Measurements from ENCODE around the gene FGFBP2.
A peak's percentile ranks its signal among the peaks of the same experiment; 100 is the strongest.

The FGFBP2 gene

DNA sequence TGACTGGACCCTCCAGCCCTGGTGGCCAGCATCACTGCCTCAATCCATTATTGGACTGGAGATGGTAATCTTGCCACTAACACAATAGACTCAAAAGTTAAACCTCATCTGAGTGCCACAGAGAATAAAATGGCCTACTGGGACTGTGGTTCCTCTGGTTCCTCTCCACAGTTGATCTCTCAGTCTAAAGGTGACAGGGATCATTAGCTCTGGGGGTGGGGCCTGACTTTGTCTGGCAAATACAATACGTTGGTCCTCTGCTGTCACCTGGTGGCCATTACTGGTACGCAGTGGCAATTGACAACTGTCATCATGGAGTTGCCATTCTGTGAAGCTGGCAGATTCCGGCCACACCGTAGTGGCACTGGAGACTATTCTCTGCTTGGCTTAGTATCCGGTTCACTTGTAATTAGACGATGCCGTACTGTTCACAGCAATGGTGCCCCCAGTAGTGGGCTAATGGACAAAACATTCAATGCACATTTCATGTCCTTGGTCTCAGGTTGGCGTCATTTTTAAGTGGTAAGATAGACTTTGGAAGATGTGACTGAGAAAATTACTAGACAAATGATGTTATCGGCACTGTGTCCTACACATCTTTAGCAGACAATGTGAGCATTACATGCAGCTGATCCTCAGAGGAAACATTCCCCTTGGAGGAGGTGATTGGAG, 6.7 kb downstream of the FGFBP2 start:
- no peak overlapping the region for H3K4me3 ChIP-seq (ENCODE audit: low read length)
- H4K20me1 ChIP-seq (ENCODE audit: control insufficient read depth, insufficient read depth, low read depth, low read length) = no peaks in the 10 kb centered on the region
- no peak overlapping the region for H3K4me2 ChIP-seq (ENCODE audit: low read length)
- no peaks in the 10 kb centered on the region for H3K79me2 ChIP-seq (ENCODE audit: control insufficient read depth, low read length)
- TF ChIP-seq, protein P1, sequence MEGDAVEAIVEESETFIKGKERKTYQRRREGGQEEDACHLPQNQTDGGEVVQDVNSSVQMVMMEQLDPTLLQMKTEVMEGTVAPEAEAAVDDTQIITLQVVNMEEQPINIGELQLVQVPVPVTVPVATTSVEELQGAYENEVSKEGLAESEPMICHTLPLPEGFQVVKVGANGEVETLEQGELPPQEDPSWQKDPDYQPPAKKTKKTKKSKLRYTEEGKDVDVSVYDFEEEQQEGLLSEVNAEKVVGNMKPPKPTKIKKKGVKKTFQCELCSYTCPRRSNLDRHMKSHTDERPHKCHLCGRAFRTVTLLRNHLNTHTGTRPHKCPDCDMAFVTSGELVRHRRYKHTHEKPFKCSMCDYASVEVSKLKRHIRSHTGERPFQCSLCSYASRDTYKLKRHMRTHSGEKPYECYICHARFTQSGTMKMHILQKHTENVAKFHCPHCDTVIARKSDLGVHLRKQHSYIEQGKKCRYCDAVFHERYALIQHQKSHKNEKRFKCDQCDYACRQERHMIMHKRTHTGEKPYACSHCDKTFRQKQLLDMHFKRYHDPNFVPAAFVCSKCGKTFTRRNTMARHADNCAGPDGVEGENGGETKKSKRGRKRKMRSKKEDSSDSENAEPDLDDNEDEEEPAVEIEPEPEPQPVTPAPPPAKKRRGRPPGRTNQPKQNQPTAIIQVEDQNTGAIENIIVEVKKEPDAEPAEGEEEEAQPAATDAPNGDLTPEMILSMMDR (IDR thresholded peaks at IDR 0.05; ENCODE audit: low read depth, low read length, poor library complexity, severe bottlenecking) = peak; percentile 96
- no peak for TF ChIP-seq EZH2phosphoT487 (IDR thresholded peaks at IDR 0.05; ENCODE audit: borderline replicate concordance, low read length)
- H3K27ac ChIP-seq (ENCODE audit: low read depth, low read length) = no peak overlapping the region
- no peaks in the 10 kb centered on the region for H3F3A ChIP-seq (ENCODE audit: control insufficient read depth, insufficient read depth)
- H3K9me3 ChIP-seq (ENCODE audit: control insufficient read depth, insufficient read depth, low read length) = peaks cover 5% of the 10 kb centered on the region; the same call in 1 of the 2 replicates
- no peaks in the 10 kb centered on the region for H3K9me2 ChIP-seq (replicated peaks; ENCODE audit: control insufficient read depth, low read length)
- H3K36me3 ChIP-seq (ENCODE audit: control insufficient read depth, low read length) = no peaks in the 10 kb centered on the region
- peaks cover 4% of the 10 kb centered on the region for H3K4me1 ChIP-seq (ENCODE audit: control insufficient read depth, low read length)
- H3K27me3 ChIP-seq (ENCODE audit: control insufficient read depth, low read length) = 0 out of 2 replicates have a peak, but pooled peaks cover 3% of the 10 kb centered on the region

DNA sequence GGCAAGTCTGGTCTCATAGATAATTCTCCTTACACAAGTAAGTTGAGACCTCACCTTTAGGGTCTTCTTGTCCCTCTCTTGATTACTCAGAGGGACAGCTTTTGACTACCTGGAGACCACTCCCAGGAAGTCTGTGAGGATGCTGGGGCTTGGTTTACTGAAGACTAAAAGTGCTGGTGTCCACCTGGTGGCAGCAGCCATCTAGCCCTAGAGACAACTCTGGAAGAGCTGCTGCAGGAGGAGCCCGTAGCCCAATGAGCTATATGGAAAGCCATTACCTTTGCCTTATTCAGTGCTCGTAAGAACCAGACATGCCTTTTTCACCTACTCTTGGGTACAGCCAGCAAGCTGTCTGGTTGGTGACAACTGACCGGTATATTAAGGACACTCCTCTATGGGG, 7.3 kb downstream of the FGFBP2 start:
- TF ChIP-seq, protein P1 (IDR thresholded peaks at IDR 0.05; ENCODE audit: low read depth, low read length, poor library complexity, severe bottlenecking) = no peak
- no peak for TF ChIP-seq EZH2phosphoT487 (IDR thresholded peaks at IDR 0.05; ENCODE audit: borderline replicate concordance, low read length)
- no peaks in the 10 kb centered on the region for H4K20me1 ChIP-seq (ENCODE audit: control insufficient read depth, insufficient read depth, low read depth, low read length)
- no peaks in the 10 kb centered on the region for H3F3A ChIP-seq (ENCODE audit: control insufficient read depth, insufficient read depth)
- H3K36me3 ChIP-seq (ENCODE audit: control insufficient read depth, low read length) = no peaks in the 10 kb centered on the region
- H3K27me3 ChIP-seq (ENCODE audit: control insufficient read depth, low read length) = 0 out of 2 replicates have a peak, but pooled peaks cover 3% of the 10 kb centered on the region
- no peak overlapping the region for H3K4me3 ChIP-seq (ENCODE audit: low read length)
- H3K9me2 ChIP-seq (replicated peaks; ENCODE audit: control insufficient read depth, low read length) = no peaks in the 10 kb centered on the region
- no peaks in the 10 kb centered on the region for H3K79me2 ChIP-seq (ENCODE audit: control insufficient read depth, low read length)
- no peak overlapping the region for H3K4me2 ChIP-seq (ENCODE audit: low read length)
- no peak overlapping the region for H3K27ac ChIP-seq (ENCODE audit: low read depth, low read length)
- peaks cover 5% of the 10 kb centered on the region; the same call in 1 of the 2 replicates for H3K9me3 ChIP-seq (ENCODE audit: control insufficient read depth, insufficient read depth, low read length)
- H3K4me1 ChIP-seq (ENCODE audit: control insufficient read depth, low read length) = peaks cover 4% of the 10 kb centered on the region

DNA sequence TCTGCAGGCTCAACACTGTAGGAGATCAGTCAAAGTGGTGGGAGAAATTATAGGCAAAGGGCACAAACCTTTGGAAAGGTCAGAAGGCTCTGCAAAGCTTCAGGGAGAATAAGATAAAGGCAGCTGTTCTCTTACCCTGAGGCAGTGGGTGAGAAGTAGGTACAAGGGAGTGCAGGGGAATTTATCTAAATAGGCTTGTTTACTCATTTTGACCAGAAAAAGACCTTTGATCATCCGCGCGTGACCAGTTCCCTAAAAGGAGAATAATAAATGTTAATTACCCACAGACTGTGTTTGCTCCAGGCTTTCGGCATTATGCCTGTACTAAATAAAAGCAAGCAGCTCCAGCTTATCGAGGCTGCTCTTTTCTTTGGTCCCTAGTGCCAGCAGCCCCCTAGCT, 9.3 kb downstream of the FGFBP2 start:
- Histone ChIP-seq H3K4me1 (ENCODE audit: control insufficient read depth, low read length) (peaks cover 4% of the 10 kb centered on the region), H3K4me3 (ENCODE audit: low read length) (no peak overlapping the region), H3K27ac (ENCODE audit: low read depth, low read length) (no peak overlapping the region), H3K36me3 (ENCODE audit: control insufficient read depth, low read length) (no peaks in the 10 kb centered on the region), H4K20me1 (ENCODE audit: control insufficient read depth, insufficient read depth, low read depth, low read length) (no peaks in the 10 kb centered on the region), H3K9me2 (replicated peaks; ENCODE audit: control insufficient read depth, low read length) (no peaks in the 10 kb centered on the region), H3K9me3 (ENCODE audit: control insufficient read depth, insufficient read depth, low read length) (peaks cover 5% of the 10 kb centered on the region; the same call in 1 of the 2 replicates), H3K4me2 (ENCODE audit: low read length) (no peak overlapping the region), H3K79me2 (ENCODE audit: control insufficient read depth, low read length) (no peaks in the 10 kb centered on the region), H3F3A (ENCODE audit: control insufficient read depth, insufficient read depth) (no peaks in the 10 kb centered on the region), H3K27me3 (ENCODE audit: control insufficient read depth, low read length) (no peaks in the 10 kb centered on the region)
- TF ChIP-seq, protein P1 (IDR thresholded peaks at IDR 0.05; ENCODE audit: low read depth, low read length, poor library complexity, severe bottlenecking) = no peak
- no peak for TF ChIP-seq EZH2phosphoT487 (IDR thresholded peaks at IDR 0.05; ENCODE audit: borderline replicate concordance, low read length)

Data from DOHH2 (cell line).